Kidney glomerular epithelial cell (primary cell): ENCODE data around the gene FOCAD.
"Not testable (repeated sequence)": the region's sequence is repeated elsewhere in the genome, so short reads cannot be mapped to it uniquely, and the experiment has no call there.

Experiments
- DNase-seq: peaks from one replicate; lab custom pipeline; 2025; lab: John Stamatoyannopoulos, UW

FOCAD gene

GRCh38 chr9:20974191-20974938 is 290.3 kb downstream of the FOCAD start:
- not testable (repeated sequence) for DNase-seq

DNA sequence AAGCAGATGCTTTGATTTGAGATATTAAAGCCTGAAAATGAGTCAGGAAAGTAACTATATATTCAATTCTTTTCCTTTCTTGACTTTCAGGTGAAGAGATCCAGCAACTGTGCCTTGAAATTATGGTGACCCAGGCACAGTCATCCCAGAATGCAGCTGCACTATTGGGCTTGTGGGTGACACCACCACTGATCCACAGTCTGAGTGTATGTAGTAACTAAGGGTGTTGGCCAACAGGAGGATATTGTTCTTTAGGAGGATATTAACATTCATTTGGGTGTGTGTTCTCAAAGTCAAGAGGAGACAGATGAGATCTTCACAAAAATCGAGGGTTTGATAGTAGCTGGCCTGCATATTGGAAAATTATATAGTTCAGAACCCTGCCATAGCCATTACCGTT is 294.2 kb downstream of the FOCAD start:
- DNase-seq = no peak

GRCh38 chr9:20980832-20981455 is 296.9 kb downstream of the FOCAD start:
- DNase-seq = peak; percentile 84

DNA sequence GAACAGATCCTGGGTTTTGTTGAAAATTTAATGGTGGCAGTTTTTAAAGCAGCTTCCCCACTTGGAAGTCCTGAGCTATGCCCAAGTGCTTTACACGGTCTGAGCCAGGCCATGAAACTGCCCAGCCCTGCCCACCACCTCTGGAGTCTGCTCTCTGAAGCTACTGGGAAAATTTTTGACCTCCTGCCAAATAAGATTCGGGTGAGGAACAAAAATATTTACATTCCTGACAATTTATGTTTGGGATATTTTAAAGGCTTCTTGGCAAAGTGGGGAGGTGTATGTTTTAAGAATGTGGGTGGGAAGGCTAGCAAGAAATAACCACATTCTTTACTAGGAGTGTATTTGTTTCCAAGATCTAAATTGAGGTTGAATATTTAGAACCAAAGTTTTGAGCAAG is 297.4 kb downstream of the FOCAD start:
- DNase-seq = peak; percentile 76

GRCh38 chr9:20984506-20984905 is 300.4 kb downstream of the FOCAD start:
- no peak for DNase-seq

GRCh38 chr9:20985851-20986600 is 302.0 kb downstream of the FOCAD start:
- DNase-seq = no peak

GRCh38 chr9:20987521-20987920 is 303.5 kb downstream of the FOCAD start:
- DNase-seq = no peak

- DNase-seq = no peak
Measured at GRCh38 chr9:20988061-20988460, 304.0 kb downstream of the FOCAD start.

DNA sequence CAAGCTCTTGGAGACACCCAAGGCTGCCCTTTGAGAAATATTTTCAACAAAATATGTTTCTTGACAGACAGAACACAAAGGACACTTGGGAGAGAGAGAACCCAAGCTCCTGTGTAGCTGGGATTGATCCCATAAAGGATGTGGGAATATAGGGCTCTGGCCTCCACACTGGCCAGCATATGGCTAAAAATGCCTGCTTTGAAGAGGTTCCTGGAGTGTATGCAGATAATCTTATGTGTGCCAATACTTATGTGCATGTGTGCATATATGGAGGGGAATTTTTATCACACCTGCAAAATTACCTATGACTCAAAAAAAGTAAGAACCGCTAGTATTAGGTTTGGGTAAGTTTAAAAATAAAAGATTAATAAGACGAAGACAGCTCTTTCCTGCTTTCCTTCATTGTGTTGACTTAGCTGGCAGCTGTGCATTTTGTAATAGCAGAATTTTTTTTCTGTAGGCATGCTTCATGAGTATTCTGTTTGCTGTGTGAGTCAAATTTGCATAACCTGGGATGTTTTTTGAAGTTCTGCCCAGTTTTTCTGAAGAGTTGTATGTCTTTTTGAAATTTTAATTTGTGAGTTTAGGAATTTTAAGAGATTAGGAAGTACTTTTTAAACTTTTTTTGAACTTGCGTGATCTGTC is 304.7 kb downstream of the FOCAD start:
- no peak for DNase-seq

DNA sequence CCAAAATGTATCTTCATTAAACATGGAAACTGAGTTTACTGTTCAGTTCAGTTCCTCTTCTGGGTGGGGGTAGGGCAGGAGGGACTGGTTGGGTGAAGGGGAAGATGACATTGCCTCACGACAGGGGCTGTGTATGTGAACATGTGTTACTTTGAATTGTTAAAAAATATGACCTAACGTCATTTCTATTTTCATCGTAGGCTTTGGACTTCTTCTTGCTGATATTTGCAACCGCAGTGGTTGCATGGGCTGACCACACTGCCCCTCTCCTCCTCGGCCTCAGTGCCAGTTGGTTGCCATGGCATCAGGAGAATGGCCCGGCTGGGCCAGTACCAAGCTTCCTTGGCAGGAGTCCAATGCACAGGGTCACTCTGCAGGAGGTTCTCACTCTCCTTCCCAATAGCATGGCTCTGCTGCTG is 305.9 kb downstream of the FOCAD start:
- no peak for DNase-seq

GRCh38 chr9:20990867-20991266 is 306.8 kb downstream of the FOCAD start:
- no peak for DNase-seq

GRCh38 chr9:20994486-20994885 is 310.4 kb downstream of the FOCAD start:
- no peak for DNase-seq

DNA sequence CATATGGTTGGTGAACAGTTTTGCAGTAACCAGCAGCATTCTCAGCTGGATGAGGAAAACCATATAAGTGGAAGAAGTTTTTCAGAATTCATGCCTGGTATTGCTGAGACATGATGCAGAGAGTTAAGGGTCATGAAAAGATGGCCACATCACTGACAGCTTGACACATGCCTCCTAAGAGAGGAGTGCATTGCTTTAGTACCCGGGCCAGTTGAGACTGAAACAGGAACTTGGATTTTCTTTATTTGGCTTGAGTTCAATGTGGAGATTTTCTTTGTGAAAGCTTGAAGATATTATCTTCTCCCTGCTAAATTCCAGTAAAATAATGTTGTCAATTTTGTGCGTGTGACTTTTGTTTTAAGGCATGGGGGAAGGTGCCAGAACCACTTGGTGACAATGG is 311.6 kb downstream of the FOCAD start:
- no peak for DNase-seq

GRCh38 chr9:20996809-20997208 is 312.8 kb downstream of the FOCAD start:
- no peak for DNase-seq

DNA sequence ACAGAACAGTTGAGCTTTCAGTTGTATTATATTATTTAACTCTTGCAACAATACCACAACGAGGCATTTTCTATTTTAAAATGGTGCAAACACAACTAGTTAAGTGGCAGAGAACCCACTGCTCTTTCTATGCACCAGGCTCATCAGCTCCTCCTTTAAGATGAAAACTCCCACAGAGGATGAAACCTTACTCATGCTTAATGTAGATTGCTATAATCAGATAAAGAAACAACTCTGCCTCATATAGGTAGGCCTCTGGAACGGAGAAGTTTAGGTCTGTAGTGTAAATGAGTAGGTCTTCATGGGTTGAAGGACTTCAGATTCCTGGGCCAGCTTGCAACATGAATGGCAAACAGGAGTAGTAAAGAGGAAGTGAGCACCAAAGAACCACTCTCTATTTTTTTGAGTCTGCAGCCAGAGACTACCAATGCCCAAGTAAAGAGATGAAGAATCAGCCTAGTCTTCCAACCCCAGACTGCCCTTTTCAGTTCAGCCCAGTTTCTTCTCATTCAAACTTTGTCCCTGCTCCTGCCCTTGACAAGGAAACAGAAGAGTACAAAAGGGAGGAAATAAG is 313.5 kb downstream of the FOCAD start:
- DNase-seq = no peak

DNA sequence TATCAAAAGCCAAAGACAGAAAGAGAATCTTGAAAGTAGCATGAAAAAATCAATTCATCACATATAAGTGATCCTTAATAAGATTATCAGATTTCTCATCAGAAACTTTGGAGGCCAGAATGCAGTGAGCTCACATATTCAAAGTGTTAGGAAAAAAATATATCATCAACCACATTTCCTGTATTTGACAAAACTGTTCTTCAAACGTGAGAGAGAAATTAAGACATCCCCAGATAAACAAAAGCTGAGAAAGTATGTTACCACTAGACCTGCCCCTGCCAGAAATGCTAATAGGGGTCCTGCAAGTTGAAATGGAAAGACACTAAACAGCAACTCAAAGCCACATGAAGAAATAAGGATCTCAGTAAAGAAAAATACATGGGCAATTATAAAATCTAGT is 317.5 kb downstream of the FOCAD start:
- DNase-seq = no peak

- no peak for DNase-seq
Measured at GRCh38 chr9:21002040-21002439, 318.0 kb downstream of the FOCAD start.

DNA sequence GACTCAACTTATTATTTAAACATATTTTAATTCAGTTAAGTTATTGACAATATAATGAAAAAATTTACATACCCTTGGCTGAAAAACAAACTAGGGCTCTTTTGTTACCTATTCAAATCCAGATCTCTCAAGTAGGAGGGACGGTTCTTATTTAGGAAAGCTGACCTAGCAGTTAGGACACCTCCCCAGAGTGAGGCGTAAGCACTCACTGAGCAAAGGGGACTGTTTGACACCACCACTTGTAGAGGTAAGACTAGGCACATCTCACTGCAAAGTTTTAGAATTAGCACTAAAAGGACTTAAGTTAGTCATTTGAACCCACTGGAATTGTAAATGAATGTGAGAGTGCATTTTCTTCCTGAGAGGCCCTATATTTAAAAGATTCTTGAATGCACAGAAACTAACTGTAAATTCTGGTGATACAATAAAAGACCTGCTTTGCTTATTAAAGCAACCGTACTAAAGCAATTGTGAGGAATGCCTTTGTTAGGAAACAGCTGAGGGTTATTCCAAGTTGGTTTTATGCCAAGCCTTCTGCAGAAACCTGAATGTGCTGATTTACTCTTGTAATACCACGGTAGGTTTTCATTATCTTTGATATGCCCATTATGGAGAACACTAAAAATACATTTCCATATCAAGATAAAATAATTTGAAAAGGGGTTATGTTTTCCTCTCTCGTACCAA is 331.2 kb downstream of the FOCAD start:
- no peak for DNase-seq

DNA sequence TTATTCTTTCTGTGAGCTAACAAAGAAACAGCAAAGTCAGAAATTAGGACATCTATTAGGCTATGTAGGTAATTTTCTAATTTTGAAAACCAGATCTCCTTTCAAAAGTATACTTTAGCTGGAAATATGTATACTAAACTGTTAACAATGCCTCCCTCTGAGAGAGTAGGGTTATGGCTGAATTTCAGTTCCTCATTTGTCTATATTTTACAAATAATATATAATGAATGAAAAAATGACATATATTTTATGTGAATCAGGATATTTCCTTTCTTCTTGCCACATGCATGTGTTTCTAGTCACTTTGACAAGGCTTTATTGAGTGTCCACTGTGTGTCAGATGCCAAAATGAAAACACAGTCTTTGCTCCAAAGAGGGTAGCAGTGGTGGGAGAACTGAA is 331.9 kb downstream of the FOCAD start:
- DNase-seq = no peak

DNA sequence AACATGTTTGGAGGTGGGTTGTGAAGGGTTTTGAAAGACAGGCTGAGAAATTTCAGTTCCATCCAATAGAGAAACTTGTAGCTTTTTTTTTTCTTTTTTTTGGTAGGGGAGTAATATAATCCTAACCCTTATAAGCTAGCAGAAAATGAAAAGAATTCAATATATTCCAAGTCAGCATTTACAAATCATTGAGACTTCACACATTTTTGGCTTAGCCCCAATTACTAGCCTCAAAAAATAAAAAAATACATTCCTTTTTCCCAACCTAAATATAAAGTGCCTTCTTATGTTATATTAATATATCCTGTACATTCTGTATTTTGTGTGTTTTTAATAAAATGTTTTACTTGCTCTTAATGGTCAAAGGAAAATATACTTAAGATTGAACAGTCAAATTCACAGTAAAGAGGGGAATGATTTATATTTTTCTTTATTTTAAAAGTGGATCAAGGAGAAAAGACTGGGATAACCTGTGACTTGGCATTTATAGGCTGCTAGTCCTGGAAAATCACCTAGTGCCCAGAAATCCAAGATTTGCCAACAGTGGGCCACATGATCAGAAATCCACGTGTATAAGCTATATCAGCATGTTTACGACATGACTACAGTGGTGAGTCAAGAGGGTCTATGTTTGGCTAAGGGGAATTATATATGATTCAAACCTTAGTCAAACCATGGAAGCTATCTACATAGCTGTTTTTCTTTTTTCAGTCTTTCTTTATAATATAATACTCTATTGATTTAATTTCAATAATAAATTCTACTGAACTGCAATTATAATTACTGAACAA is 332.8 kb downstream of the FOCAD start:
- no peak for DNase-seq

- no peak for DNase-seq
Measured at GRCh38 chr9:21018177-21018576, 334.1 kb downstream of the FOCAD start.
